ENCODE results near the gene GCC1.
"Not testable (repeated sequence)": the region's sequence is repeated elsewhere in the genome, so short reads cannot be mapped to it uniquely, and the experiment has no call there.

The GCC1 gene

DNA sequence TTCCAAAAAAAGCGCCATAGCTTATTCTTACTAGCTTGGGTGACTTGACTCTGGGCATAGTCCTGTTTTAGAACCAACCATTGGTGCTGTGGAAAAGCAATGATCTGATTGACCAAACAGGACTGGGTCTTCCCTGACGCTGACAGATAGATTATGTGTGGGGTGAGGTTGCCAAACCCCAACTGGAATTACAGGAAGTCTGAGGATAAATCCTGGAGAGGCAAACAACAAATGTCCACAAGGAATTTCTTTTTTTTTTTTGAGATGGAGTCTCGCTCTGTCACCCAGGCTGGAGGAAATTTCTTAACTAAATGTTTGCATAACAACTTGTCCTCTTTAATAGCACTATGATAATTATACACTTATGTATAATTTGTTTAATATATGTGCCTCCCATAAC lies 19.2 kb downstream of the GCC1 start:
- no peak for DNase-seq (ENCODE audit: low read depth)
- TF ChIP-seq, protein P1, sequence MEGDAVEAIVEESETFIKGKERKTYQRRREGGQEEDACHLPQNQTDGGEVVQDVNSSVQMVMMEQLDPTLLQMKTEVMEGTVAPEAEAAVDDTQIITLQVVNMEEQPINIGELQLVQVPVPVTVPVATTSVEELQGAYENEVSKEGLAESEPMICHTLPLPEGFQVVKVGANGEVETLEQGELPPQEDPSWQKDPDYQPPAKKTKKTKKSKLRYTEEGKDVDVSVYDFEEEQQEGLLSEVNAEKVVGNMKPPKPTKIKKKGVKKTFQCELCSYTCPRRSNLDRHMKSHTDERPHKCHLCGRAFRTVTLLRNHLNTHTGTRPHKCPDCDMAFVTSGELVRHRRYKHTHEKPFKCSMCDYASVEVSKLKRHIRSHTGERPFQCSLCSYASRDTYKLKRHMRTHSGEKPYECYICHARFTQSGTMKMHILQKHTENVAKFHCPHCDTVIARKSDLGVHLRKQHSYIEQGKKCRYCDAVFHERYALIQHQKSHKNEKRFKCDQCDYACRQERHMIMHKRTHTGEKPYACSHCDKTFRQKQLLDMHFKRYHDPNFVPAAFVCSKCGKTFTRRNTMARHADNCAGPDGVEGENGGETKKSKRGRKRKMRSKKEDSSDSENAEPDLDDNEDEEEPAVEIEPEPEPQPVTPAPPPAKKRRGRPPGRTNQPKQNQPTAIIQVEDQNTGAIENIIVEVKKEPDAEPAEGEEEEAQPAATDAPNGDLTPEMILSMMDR (IDR thresholded peaks at IDR 0.05; ENCODE audit: insufficient read depth, low read depth, low read length, missing control alignments) = no peak
- no peak overlapping the region for H3K4me3 ChIP-seq (ENCODE audit: low read depth, low read length)

DNA sequence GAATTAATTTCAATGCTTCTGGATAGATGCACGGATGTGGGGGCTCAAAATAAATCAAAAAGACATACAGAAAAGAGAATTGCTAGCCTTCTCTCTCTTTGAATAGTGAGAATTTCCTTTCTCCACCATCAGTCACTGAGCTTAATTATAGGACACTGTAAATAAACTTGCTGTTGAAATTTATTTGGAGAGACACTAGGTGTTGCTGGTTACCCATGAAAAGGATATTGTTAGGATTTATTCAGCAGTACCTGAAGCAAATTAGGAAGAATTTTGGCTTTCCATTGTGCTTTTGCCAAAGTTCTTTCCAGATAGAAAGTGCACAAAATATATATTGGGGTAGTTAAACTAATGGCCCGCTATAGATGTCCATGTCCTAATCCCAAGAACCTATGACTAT lies 27.6 kb downstream of the GCC1 start:
- TF ChIP-seq, protein P1 (IDR thresholded peaks at IDR 0.05; ENCODE audit: insufficient read depth, low read depth, low read length, missing control alignments) = no peak
- DNase-seq (ENCODE audit: low read depth) = no peak
- no peak overlapping the region for H3K4me3 ChIP-seq (ENCODE audit: low read depth, low read length)

DNA sequence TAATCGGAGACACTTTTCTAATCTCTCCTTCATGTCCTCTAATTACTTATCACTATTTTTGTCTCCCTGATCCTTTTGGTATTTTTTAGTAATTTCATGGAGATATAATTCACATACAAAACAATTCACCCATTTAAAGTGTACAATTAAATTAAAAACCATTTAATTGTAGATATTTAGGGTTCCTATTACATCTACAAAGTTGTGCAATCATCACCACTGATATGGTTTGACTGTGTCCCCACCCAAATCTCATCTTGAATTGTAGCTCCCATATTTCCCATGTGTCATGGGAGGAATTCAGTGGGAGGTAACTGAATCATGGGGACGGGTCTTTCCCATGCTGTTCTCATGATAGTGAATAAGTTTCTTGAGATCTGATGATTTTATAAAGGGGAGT lies 29.0 kb downstream of the GCC1 start:
- no peak for DNase-seq (ENCODE audit: low read depth)
- H3K4me3 ChIP-seq (ENCODE audit: low read depth, low read length) = no peak overlapping the region
- TF ChIP-seq, protein P1 (IDR thresholded peaks at IDR 0.05; ENCODE audit: insufficient read depth, low read depth, low read length, missing control alignments) = no peak

DNA sequence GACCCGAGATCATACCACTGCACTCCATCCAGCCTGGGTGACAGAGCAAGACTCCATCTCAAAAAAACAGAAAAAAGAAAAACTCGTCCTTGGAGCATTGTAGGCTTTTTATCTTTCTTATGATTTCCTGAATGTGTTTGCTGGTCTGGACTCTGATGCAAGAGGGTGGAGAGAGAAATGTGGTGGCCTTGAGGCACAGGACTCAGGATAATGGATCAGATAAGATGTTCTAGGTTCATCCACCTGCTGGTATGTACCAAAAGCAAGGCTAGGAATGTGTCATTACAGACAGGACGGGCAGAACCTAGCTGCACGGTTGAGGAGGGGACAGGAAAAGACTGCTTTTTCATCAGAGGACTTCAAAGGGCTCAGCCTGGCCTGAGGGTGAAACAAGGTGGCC lies 33.5 kb downstream of the GCC1 start:
- no peak for DNase-seq (ENCODE audit: low read depth)
- H3K4me3 ChIP-seq (ENCODE audit: low read depth, low read length) = no peak overlapping the region
- TF ChIP-seq, protein P1 (IDR thresholded peaks at IDR 0.05; ENCODE audit: insufficient read depth, low read depth, low read length, missing control alignments) = no peak

DNA sequence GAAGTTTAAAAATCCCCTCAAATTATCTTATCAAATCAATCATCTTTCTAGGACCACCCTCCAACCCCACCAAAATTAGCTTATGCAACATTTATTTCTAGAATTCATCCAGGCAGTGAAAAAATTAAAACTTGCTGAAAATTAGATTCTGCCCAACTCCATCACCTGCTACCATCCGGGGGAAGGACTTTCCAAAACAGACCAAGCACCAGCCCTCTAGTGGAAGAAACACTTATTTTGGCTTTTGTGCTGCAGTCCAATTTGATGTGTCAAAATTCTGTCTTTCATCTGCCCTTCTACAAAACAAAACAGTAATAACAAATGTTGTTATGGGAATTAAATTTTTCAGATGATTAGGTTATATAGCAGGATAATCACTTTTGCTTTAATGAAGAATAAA lies 35.1 kb downstream of the GCC1 start:
- DNase-seq (ENCODE audit: low read depth) = peak; percentile 2
- TF ChIP-seq, protein P1 (IDR thresholded peaks at IDR 0.05; ENCODE audit: insufficient read depth, low read depth, low read length, missing control alignments) = peak; percentile 17
- H3K4me3 ChIP-seq (ENCODE audit: low read depth, low read length) = no peak overlapping the region

DNA sequence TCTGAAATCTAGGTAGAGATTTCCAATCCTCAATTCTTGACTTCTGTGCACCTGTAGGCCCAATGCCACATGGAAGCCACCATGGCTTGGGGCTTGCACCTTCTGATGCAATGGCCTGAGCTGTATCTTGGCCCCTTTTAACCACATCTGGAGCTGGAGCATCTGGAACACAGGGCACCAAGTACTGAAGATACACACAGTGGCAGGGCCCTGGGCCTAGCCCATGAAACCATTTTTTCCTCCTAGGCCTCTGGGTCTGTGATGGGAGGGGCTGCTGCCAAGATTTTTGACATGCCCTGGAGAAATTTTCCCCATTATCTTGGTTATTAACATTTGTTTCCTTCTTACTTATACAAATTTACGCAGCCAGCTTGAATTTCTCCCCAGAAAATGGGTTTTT lies 39.1 kb downstream of the GCC1 start:
- TF ChIP-seq, protein P1 (IDR thresholded peaks at IDR 0.05; ENCODE audit: insufficient read depth, low read depth, low read length, missing control alignments) = no peak
- no peak overlapping the region for H3K4me3 ChIP-seq (ENCODE audit: low read depth, low read length)
- no peak for DNase-seq (ENCODE audit: low read depth)

DNA sequence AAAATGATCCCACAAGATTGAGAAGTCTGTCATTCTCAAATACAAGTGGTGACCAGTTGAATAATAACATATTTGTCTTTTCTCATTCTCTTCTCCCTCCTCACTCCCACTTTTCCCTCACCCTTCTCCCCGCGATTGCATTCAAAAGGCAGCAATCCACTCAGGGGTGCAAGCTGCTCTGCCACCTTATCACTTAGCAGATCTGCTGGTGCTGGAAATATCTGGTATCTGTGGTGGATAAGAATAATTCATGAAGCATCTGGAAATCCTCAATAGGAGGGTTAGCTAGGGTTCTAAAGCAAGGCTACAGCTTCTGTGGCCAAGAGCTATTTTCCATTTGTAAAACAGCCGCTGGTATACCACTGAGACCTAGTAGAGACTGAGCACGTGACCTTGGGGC lies 43.8 kb downstream of the GCC1 start:
- H3K4me3 ChIP-seq (ENCODE audit: low read depth, low read length) = no peak overlapping the region
- no peak for DNase-seq (ENCODE audit: low read depth)
- TF ChIP-seq, protein P1 (IDR thresholded peaks at IDR 0.05; ENCODE audit: insufficient read depth, low read depth, low read length, missing control alignments) = no peak

DNA sequence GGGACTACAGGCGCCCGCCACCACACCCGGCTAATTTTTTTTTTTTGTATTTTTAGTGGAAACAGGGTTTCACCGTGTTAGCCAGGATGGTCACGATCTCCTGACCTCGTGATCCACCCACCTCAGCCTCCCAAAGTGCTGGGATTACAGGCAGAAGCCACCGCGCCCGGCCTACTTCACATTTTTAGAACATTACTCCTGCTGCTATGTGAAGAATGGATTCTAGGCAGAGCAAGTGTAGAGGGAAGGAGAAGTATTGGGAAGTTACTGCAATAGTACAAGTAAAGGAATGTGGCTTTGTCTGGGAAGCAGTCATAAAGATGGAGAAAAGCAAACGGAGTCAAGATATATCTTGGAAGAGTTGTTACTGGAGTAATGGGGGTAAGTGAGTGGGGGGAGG lies 44.9 kb downstream of the GCC1 start:
- not testable (repeated sequence) for H3K4me3 ChIP-seq (ENCODE audit: low read depth, low read length); DNase-seq (ENCODE audit: low read depth)
